ENCODE data around the gene FOXL1.

DNA sequence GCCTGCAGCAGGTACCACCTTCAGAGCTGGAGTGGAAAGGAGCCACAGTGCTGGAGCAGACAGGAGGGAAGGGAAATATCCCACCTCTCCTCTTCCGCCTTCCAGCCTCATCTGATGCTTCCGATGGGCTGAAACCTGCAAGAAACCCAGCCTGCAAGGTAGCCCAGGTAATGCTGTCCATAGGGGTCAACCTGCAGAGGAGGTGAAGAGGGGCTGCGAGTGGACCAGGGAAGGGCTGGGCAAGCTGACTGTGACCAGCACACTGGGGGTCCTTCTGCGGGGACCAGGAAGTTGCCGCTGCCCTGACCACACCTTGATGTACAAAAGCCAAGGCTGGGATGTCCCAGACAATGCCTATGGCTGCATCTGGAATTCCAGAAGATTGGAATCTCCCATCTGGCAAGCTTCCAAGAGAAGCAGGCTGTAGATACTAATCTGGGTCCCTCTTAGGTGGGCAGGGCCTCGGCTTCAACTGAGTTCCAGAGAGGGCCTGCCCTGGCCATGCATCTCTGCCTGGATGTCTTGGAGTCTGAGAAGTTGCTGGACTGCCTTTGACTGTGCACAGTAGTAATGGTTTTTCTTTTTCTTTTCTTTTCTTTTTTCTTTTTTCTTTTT, 5.8 kb downstream of the FOXL1 start:
- TF ChIP-seq POLR2A (IDR thresholded peaks at IDR 0.05) (no peak), EP300 (IDR thresholded peaks at IDR 0.05) (no peak), POLR2AphosphoS5 (IDR thresholded peaks at IDR 0.05) (no peak)
- TF ChIP-seq, protein P1, sequence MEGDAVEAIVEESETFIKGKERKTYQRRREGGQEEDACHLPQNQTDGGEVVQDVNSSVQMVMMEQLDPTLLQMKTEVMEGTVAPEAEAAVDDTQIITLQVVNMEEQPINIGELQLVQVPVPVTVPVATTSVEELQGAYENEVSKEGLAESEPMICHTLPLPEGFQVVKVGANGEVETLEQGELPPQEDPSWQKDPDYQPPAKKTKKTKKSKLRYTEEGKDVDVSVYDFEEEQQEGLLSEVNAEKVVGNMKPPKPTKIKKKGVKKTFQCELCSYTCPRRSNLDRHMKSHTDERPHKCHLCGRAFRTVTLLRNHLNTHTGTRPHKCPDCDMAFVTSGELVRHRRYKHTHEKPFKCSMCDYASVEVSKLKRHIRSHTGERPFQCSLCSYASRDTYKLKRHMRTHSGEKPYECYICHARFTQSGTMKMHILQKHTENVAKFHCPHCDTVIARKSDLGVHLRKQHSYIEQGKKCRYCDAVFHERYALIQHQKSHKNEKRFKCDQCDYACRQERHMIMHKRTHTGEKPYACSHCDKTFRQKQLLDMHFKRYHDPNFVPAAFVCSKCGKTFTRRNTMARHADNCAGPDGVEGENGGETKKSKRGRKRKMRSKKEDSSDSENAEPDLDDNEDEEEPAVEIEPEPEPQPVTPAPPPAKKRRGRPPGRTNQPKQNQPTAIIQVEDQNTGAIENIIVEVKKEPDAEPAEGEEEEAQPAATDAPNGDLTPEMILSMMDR (IDR thresholded peaks at IDR 0.05): no peak

Measured in sigmoid colon (tissue), 4 donors.